VCaP (cell line): Measurements from ENCODE around the gene SPATA18.

Source experiments
- H3K27ac ChIP-seq: fragments of 450-650 bp; 2 replicates; pipeline ENCODE4 v1.5.1; 2017
- CTCF ChIP-seq: fragments of 450-650 bp; conservative IDR thresholded peaks from 2 replicates; pipeline ENCODE4 v1.5.1; 2017; ENCODE audit warnings: mild to moderate bottlenecking, moderate library complexity

Gene SPATA18

GRCh38 chr4:52052475-52052780, 1.3 kb downstream of the SPATA18 start:
- no peak overlapping the region for H3K27ac ChIP-seq
- TF ChIP-seq CTCF = no peak

DNA sequence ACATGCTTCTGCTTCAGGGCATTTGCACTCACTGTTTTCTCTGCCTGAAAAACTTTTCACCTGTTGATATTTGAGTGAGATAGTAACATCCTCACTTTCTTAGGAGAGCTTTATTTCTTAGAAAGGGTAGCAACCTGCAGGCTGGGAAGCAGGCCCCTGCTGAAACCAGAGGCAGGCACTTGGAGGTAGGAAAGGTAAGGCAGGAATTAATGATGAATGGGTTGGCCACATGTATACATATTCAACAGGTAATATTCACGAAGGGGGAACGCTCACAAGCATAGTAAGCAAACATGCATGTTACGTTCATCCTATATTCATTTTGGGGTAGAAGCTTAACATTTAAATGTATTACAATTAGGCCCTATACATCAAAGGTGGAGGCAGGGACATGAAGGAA, 3.1 kb downstream of the SPATA18 start:
- no peak overlapping the region for H3K27ac ChIP-seq
- no peak for TF ChIP-seq CTCF

- no peak overlapping the region for H3K27ac ChIP-seq
- no peak for TF ChIP-seq CTCF
Observed at GRCh38 chr4:52057196-52057595, 6.1 kb downstream of the SPATA18 start.

DNA sequence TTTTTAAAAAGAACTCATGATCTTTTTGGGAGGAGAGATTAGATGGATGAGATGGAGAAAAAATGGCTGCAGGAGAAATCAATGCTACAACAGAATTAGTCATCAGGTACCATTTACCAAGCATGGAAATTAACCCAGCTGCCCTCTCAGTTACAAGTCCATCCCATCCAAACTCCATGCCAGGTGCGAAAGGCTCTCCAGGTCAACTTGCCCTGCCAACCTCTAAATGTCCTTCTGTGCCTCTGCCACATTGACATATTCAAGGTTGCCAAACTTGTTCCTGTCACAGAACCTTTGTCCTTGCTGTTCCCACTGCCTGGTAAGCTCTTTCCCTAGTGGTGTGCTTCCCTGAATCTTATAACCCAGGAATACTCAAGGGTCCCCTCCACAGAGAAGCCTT, 7.2 kb downstream of the SPATA18 start:
- no peak for TF ChIP-seq CTCF
- no peak overlapping the region for H3K27ac ChIP-seq

GRCh38 chr4:52059372-52059771, 8.3 kb downstream of the SPATA18 start:
- H3K27ac ChIP-seq = no peak overlapping the region
- no peak for TF ChIP-seq CTCF

GRCh38 chr4:52069571-52069970, 18.5 kb downstream of the SPATA18 start:
- no peak for TF ChIP-seq CTCF
- no peak overlapping the region for H3K27ac ChIP-seq

DNA sequence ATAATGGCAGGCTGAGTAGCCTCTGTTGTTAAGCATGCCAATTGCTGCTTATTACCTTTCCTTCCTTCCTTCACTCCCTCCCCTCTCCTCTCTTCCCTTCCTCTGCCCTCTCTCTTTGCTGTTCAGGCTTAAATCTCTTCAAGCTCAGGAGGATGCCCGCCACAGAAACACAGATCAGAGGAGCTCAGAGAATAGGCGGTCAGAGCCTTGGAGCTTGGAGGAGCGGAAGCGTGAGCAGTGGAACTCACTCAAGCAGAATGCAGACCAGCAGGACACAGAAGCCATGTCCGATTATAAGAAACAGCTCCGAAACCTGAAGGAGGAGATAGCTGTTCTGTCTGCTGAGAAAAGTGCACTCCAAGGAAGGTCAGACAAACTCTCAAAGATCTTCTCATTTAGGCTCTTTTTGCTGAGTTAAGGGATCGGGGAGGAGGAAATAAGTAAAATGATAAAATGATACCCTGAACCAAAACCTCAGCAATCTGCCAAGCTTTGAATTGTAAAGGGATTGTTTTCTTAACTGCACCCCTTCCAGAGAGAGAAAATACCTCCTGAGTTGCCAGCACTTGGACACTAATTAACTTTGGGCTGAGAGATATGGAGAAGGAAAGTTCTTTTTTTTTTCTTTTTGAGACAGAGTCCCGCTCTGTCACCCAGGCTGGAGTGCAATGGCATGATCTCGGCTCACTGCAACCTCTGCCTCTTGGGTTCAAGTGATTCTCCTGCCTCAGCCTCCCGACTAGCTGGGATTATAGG, 20.9 kb downstream of the SPATA18 start:
- H3K27ac ChIP-seq = no peak overlapping the region
- no peak for TF ChIP-seq CTCF

GRCh38 chr4:52076731-52077130, 25.6 kb downstream of the SPATA18 start:
- H3K27ac ChIP-seq = no peak overlapping the region
- no peak for TF ChIP-seq CTCF
